ENCODE measurements around the gene PRPH.
"Not testable (repeated sequence)": the region's sequence is repeated elsewhere in the genome, so short reads cannot be mapped to it uniquely, and the experiment has no call there.

The PRPH gene

DNA sequence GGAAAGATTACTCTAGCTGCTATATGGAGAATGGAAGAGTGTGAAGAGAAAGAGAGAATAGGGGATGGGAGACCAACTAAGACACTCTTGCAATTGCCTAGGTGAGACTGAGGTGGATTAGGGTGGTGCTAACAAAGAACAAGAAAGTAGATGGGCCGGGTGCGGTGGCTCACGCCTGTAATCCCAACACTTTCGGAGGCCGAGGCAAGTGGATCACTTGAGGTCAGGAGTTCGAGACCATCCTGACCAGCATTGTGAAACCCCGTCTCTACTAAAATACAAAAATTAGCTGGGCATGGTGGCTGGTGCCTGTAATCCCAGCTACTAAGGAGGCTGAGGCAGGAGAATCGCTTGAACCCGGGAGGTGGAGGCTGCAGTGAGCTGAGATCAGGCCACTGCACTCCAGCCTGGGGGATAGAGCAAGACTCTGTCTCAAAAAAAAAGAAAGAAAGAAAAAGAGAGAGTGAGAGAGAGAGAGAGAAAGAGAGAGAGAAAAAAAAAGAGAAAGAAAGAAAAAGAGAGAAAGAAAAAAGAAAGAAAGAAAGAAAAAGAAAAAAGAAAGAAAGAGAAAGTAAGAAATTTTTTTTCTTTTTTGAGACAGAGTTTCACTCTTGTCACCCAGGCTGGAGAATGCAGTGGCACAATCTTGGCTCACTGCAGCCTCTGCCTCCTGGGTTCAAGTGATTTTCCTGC lies 25.6 kb downstream of the PRPH start:
- H2AFZ ChIP-seq (ENCODE audit: low read depth); H4K20me1 ChIP-seq (ENCODE audit: insufficient read depth); H3K27ac ChIP-seq; H3K27me3 ChIP-seq (ENCODE audit: insufficient read depth, low read depth); H3K9ac ChIP-seq; H3K4me3 ChIP-seq (IDR thresholded peaks at IDR 0.05; ENCODE audit: insufficient read depth, low read depth, low read length); H3K36me3 ChIP-seq (ENCODE audit: insufficient read depth); H3K4me2 ChIP-seq: not testable (repeated sequence)
- Histone ChIP-seq H3K79me2 (ENCODE audit: insufficient read depth, low read depth) (peaks cover 12% of the 10 kb centered on the region; the same call in 1 of the 2 replicates), H3K4me1 (ENCODE audit: low read depth, poor library complexity, severe bottlenecking) (peaks cover 28% of the 10 kb centered on the region)

- peaks cover 28% of the 10 kb centered on the region for H3K4me1 ChIP-seq (ENCODE audit: low read depth, poor library complexity, severe bottlenecking)
- H2AFZ ChIP-seq (ENCODE audit: low read depth) = peak overlapping the region; percentile 80
- peak overlapping the region; percentile 79 for H3K4me2 ChIP-seq
- H3K79me2 ChIP-seq (ENCODE audit: insufficient read depth, low read depth) = peaks cover 12% of the 10 kb centered on the region; the same call in 1 of the 2 replicates
- peak overlapping the region; percentile 56; the same call in 1 of the 2 replicates for H3K9ac ChIP-seq
- no peaks in the 10 kb centered on the region for H3K36me3 ChIP-seq (ENCODE audit: insufficient read depth)
- TF ChIP-seq CTCF (conservative IDR thresholded peaks at IDR 0.05; ENCODE audit: low read depth, low read length) = no peak
- no peaks in the 10 kb centered on the region for H3K27me3 ChIP-seq (ENCODE audit: insufficient read depth, low read depth)
- peak overlapping the region; percentile 32; the same call in 1 of the 2 replicates for H3K27ac ChIP-seq
- H3K4me3 ChIP-seq (IDR thresholded peaks at IDR 0.05; ENCODE audit: insufficient read depth, low read depth, low read length) = no peak overlapping the region
- no peaks in the 10 kb centered on the region for H4K20me1 ChIP-seq (ENCODE audit: insufficient read depth)
Observed at GRCh38 chr12:49322367-49322707, 27.4 kb downstream of the PRPH start.

GRCh38 chr12:49322708-49323523 lies 28.0 kb downstream of the PRPH start, which contains the start of gene TROAP:
TROAP (plus strand) TSS chr12:49323255; CDS start chr12:49323609, 354 bp downstream.
- Histone ChIP-seq H3K27ac (peak within 1 kb of the TSS; percentile 32; the same call in 1 of the 2 replicates), H3K79me2 (ENCODE audit: insufficient read depth, low read depth) (peaks cover 12% of the 10 kb centered on the region; the same call in 1 of the 2 replicates), H3K4me3 (IDR thresholded peaks at IDR 0.05; ENCODE audit: insufficient read depth, low read depth, low read length) (no peak within 1 kb of the TSS), H3K36me3 (ENCODE audit: insufficient read depth) (no peaks in the 10 kb centered on the region), H2AFZ (ENCODE audit: low read depth) (peak within 1 kb of the TSS; percentile 80), H4K20me1 (ENCODE audit: insufficient read depth) (no peaks in the 10 kb centered on the region), H3K9ac (peak within 1 kb of the TSS; percentile 56), H3K4me2 (peak within 1 kb of the TSS; percentile 93), H3K4me1 (ENCODE audit: low read depth, poor library complexity, severe bottlenecking) (peaks cover 28% of the 10 kb centered on the region), H3K27me3 (ENCODE audit: insufficient read depth, low read depth) (no peaks in the 10 kb centered on the region)
- no peak for TF ChIP-seq CTCF (conservative IDR thresholded peaks at IDR 0.05; ENCODE audit: low read depth, low read length)

GRCh38 chr12:49323524-49324097 lies 28.7 kb downstream of the PRPH start:
- H3K36me3 ChIP-seq (ENCODE audit: insufficient read depth) = no peaks in the 10 kb centered on the region
- TF ChIP-seq CTCF (conservative IDR thresholded peaks at IDR 0.05; ENCODE audit: low read depth, low read length) = no peak
- H3K4me1 ChIP-seq (ENCODE audit: low read depth, poor library complexity, severe bottlenecking) = peaks cover 24% of the 10 kb centered on the region
- H3K4me2 ChIP-seq = peak overlapping the region; percentile 93
- peak overlapping the region; percentile 23; the same call in 1 of the 2 replicates for H3K27ac ChIP-seq
- H4K20me1 ChIP-seq (ENCODE audit: insufficient read depth) = no peaks in the 10 kb centered on the region
- peak overlapping the region; percentile 56 for H3K9ac ChIP-seq
- H3K79me2 ChIP-seq (ENCODE audit: insufficient read depth, low read depth) = peaks cover 12% of the 10 kb centered on the region; the same call in 1 of the 2 replicates
- H2AFZ ChIP-seq (ENCODE audit: low read depth) = peak overlapping the region; percentile 75
- no peak overlapping the region for H3K4me3 ChIP-seq (IDR thresholded peaks at IDR 0.05; ENCODE audit: insufficient read depth, low read depth, low read length)
- H3K27me3 ChIP-seq (ENCODE audit: insufficient read depth, low read depth) = no peaks in the 10 kb centered on the region
